GM12864 (cell line): ENCODE measurements around the gene PLD5.

ENCODE experiments used
- DNase-seq: peaks from one replicate; pipeline ENCODE4 v3.0.0-alpha.2; 2011; ENCODE audit warnings: low read depth
- H3K4me3 ChIP-seq: 2 replicates; pipeline ENCODE4 v1.5.1; 2011; ENCODE audit warnings: mild to moderate bottlenecking, low read depth, low read length, control low read depth
- CTCF ChIP-seq: IDR thresholded peaks from 2 replicates; pipeline ENCODE4 v1.5.1; 2011; ENCODE audit warnings: low read depth, mild to moderate bottlenecking, moderate library complexity, low read length, control low read depth, inconsistent platforms; ENCODE audit errors: missing control alignments

Gene PLD5

GRCh38 chr1:242525769-242526168, 1.3 kb upstream of the PLD5 start:
- DNase-seq = no peak
- no peak for TF ChIP-seq CTCF
- H3K4me3 ChIP-seq = no peak overlapping the region

- TF ChIP-seq CTCF = no peak
- no peak for DNase-seq
- no peak overlapping the region for H3K4me3 ChIP-seq
Measured at GRCh38 chr1:242525360-242525722, 844 bp upstream of the PLD5 start.

GRCh38 chr1:242523719-242524570, 552 bp downstream of the PLD5 start:
- TF ChIP-seq CTCF = no peak
- no peak overlapping the region for H3K4me3 ChIP-seq
- DNase-seq = no peak

GRCh38 chr1:242522996-242523718, 1.3 kb downstream of the PLD5 start:
- no peak for DNase-seq
- no peak overlapping the region for H3K4me3 ChIP-seq
- no peak for TF ChIP-seq CTCF

- no peak for DNase-seq
- no peak overlapping the region for H3K4me3 ChIP-seq
- no peak for TF ChIP-seq CTCF
Measured at GRCh38 chr1:242522304-242522945, 2.1 kb downstream of the PLD5 start.

GRCh38 chr1:242515555-242515954, 8.9 kb downstream of the PLD5 start:
- no peak for DNase-seq
- H3K4me3 ChIP-seq = no peak overlapping the region
- no peak for TF ChIP-seq CTCF
